ENCODE data around the gene GRHPR.
A peak's percentile ranks its signal among the peaks of the same experiment; 100 is the strongest.

GRHPR gene

DNA sequence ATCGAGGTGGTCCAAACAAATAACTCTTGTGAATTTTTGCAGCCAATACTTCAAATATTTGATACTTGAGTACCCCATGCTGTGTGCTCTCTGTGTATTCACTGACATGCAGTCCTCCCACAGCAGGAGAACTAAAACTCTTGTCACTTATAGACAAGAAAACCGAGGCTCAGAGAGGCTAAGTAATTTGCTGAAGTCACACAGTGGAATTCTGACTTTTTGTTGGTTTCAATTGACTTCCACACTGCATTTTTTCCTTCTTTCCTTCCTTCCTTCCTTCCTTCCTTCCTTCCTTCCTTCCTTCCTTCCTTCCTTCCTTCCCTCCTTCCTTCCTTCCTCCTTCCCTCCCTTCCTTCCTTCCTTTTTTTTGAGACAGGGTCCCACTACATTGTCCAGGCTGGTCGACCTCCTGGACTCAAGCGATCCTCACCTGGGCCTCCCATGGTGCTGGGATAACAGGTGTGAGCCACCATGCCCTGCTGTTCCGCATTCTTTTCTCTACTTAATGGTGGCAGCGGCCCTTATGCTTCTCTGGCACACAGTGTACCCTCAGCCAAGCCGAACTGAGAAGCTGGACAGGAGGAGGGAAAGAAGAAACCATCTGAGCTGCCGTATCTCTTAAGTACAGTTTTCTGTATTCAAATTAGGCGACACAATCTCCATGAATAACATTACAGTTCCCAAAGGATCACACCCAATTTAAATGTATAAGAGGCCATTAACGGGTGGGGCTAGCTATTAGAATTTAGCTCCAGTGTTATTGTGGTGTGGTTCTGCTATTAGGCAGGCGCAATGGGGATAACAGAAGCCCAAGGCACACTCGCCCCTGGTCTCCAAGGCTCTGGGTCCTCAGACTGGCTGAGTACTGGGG, 38.4 kb upstream of the GRHPR start:
- Histone ChIP-seq H3K4me3 (replicated peaks; ENCODE audit: insufficient read depth, low read length) (no peak overlapping the region), H3K27me3 (ENCODE audit: insufficient read depth, poor library complexity, severe bottlenecking) (no peaks in the 10 kb centered on the region), H3K27ac (replicated peaks) (no peak overlapping the region)
- DNase-seq (ENCODE audit: low read depth in 1 of 2, low spot score in 1 of 2), result no peak
- TF ChIP-seq GABPA (IDR thresholded peaks at IDR 0.05; ENCODE audit: low read depth) (no peak), SPI1 (IDR thresholded peaks at IDR 0.05; ENCODE audit: borderline replicate concordance, low read depth) (no peak), POLR2AphosphoS5 (IDR thresholded peaks at IDR 0.05; ENCODE audit: low read depth) (no peak)
- TF ChIP-seq, protein P1, sequence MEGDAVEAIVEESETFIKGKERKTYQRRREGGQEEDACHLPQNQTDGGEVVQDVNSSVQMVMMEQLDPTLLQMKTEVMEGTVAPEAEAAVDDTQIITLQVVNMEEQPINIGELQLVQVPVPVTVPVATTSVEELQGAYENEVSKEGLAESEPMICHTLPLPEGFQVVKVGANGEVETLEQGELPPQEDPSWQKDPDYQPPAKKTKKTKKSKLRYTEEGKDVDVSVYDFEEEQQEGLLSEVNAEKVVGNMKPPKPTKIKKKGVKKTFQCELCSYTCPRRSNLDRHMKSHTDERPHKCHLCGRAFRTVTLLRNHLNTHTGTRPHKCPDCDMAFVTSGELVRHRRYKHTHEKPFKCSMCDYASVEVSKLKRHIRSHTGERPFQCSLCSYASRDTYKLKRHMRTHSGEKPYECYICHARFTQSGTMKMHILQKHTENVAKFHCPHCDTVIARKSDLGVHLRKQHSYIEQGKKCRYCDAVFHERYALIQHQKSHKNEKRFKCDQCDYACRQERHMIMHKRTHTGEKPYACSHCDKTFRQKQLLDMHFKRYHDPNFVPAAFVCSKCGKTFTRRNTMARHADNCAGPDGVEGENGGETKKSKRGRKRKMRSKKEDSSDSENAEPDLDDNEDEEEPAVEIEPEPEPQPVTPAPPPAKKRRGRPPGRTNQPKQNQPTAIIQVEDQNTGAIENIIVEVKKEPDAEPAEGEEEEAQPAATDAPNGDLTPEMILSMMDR (IDR thresholded peaks at IDR 0.05; ENCODE audit: insufficient read depth, low read length), result no peak
- TF ChIP-seq, protein P2, sequence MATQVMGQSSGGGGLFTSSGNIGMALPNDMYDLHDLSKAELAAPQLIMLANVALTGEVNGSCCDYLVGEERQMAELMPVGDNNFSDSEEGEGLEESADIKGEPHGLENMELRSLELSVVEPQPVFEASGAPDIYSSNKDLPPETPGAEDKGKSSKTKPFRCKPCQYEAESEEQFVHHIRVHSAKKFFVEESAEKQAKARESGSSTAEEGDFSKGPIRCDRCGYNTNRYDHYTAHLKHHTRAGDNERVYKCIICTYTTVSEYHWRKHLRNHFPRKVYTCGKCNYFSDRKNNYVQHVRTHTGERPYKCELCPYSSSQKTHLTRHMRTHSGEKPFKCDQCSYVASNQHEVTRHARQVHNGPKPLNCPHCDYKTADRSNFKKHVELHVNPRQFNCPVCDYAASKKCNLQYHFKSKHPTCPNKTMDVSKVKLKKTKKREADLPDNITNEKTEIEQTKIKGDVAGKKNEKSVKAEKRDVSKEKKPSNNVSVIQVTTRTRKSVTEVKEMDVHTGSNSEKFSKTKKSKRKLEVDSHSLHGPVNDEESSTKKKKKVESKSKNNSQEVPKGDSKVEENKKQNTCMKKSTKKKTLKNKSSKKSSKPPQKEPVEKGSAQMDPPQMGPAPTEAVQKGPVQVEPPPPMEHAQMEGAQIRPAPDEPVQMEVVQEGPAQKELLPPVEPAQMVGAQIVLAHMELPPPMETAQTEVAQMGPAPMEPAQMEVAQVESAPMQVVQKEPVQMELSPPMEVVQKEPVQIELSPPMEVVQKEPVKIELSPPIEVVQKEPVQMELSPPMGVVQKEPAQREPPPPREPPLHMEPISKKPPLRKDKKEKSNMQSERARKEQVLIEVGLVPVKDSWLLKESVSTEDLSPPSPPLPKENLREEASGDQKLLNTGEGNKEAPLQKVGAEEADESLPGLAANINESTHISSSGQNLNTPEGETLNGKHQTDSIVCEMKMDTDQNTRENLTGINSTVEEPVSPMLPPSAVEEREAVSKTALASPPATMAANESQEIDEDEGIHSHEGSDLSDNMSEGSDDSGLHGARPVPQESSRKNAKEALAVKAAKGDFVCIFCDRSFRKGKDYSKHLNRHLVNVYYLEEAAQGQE (IDR thresholded peaks at IDR 0.05; ENCODE audit: insufficient replicate concordance, low read depth), result no peak

DNA sequence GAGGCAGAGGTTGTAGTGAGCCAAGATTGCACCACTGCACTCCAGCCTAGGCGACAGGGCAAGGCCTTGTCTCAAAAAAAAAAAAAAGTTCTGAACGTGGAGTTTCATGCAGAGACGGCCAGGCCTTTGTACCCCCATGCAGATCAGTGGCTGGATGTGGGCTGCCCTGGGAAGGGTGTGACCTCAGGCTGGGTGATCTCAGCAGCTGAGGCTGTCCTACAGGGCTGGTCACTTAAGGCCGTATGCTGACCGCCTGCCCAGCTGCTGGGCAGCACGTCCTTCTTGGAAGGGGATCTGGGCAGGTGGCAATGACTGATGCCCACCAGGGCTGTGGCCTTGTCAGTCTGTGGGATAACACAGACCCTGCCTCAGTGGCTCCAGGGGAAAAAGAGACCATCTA, 37.2 kb upstream of the GRHPR start:
- Histone ChIP-seq H3K27me3 (ENCODE audit: insufficient read depth, poor library complexity, severe bottlenecking) (no peaks in the 10 kb centered on the region), H3K4me3 (replicated peaks; ENCODE audit: insufficient read depth, low read length) (no peak overlapping the region), H3K27ac (replicated peaks) (no peak overlapping the region)
- no peak for DNase-seq (ENCODE audit: low read depth in 1 of 2, low spot score in 1 of 2)
- TF ChIP-seq, protein P1 (IDR thresholded peaks at IDR 0.05; ENCODE audit: insufficient read depth, low read length), result no peak
- no peak for TF ChIP-seq GABPA (IDR thresholded peaks at IDR 0.05; ENCODE audit: low read depth)
- no peak for TF ChIP-seq SPI1 (IDR thresholded peaks at IDR 0.05; ENCODE audit: borderline replicate concordance, low read depth)
- TF ChIP-seq POLR2AphosphoS5 (IDR thresholded peaks at IDR 0.05; ENCODE audit: low read depth), result no peak
- TF ChIP-seq, protein P2 (IDR thresholded peaks at IDR 0.05; ENCODE audit: insufficient replicate concordance, low read depth), result no peak

DNA sequence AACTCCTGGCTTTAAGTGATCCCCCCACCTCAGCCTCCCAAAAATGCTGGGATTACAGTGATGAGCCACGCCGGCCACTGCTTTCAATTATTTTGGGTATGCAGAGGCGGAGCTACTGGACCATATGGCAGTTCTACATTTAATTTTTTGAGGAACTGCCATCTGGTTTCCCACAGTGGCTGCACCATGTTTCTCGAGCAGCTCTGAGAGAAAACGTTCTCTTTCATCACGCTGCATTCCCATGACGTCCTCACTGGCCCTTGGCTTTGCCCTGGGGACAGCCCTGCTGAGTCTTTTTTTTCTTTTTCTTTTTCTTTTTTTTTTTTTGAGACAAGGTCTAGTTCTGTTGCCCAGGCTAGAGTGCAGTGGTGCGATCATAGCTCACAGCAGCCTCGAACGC, 35.5 kb upstream of the GRHPR start:
- no peak for DNase-seq (ENCODE audit: low read depth in 1 of 2, low spot score in 1 of 2)
- no peak overlapping the region for H3K4me3 ChIP-seq (replicated peaks; ENCODE audit: insufficient read depth, low read length)

More for the DNA sequence above, 35.5 kb upstream of the GRHPR start:
- peak; percentile 25; the same call in 1 of the 2 replicates for TF ChIP-seq SPI1 (IDR thresholded peaks at IDR 0.05; ENCODE audit: borderline replicate concordance, low read depth)
- TF ChIP-seq, protein P1 (IDR thresholded peaks at IDR 0.05; ENCODE audit: insufficient read depth, low read length), result no peak
- Histone ChIP-seq H3K27ac (replicated peaks) (no peak overlapping the region), H3K27me3 (ENCODE audit: insufficient read depth, poor library complexity, severe bottlenecking) (no peaks in the 10 kb centered on the region)

Measured in HL-60 (cell line).